GM12878 (cell line): ENCODE measurements around the gene UROD. TPM values are rescaled to one million over a fixed set of nuclear protein-coding genes. Genes with fewer than 3 reads are reported as not detected.

Experiments used
- ATAC-seq: fragments of 200-7000 bp; cut with Tn5 transposase; 3 replicates; pipeline ENCODE4 v1.9.1; 2020; ENCODE audit warnings: mild to moderate bottlenecking, moderate library complexity
- BruUV-seq: library from RNA; stranded (reverse); fragments of 400-500 nt; replicated peaks from 2 replicates; lab custom pipeline; 2021; lab: Mats Ljungman, UMichigan
- CTCF ChIA-PET: fragments of 300-600 bp; sonication (Branson Sonifier 250); formaldehyde crosslinking; extraction: SDS; loops from one replicate; lab custom pipeline; 2021; ENCODE audit warnings: inconsistent platforms; lab: Yijun Ruan, JAX
- POLR2A ChIA-PET: fragments of 350-600 bp; formaldehyde crosslinking; extraction: SDS; loops from one replicate; lab custom pipeline; 2021; ENCODE audit warnings: inconsistent platforms; lab: Charles Lee
- RAD21 ChIA-PET: fragments of 300-600 bp; sonication (Branson Sonifier 250); formaldehyde crosslinking; loops from one replicate; lab custom pipeline; 2023; ENCODE audit warnings: antibody characterized with exemption; ENCODE audit not compliant: unreplicated experiment; lab: Charles Lee
- SMC1A ChIA-PET: fragments of 300-600 bp; sonication (Branson Sonifier 250); formaldehyde crosslinking; loops from one replicate; lab custom pipeline; 2023; ENCODE audit not compliant: unreplicated experiment, uncharacterized antibody; lab: Charles Lee
- DNase-seq: peaks from one replicate; pipeline ENCODE4 v3.0.0-alpha.2; 2011; ENCODE audit warnings: low read depth, low spot score
- FAIRE-seq: peaks from 3 replicates; lab custom pipeline; 2011; peaks lifted over from hg19 to GRCh38; lab: Jason Lieb, UNC
- H2AFZ ChIP-seq: 2 replicates; pipeline ENCODE4 v1.6.0; 2011; ENCODE audit warnings: low read depth, low read length, control low read depth; ENCODE audit not compliant: control insufficient read depth
- H3K27ac ChIP-seq: 2 replicates; pipeline ENCODE4 v1.5.1; 2011; ENCODE audit warnings: control low read depth; ENCODE audit not compliant: control insufficient read depth, insufficient read depth
- H3K27me3 ChIP-seq, 2 experiments: replicated peaks in 1 of 2; 2 replicates each; pipeline versions ENCODE4 v1.6.0 to v1.6.1; 2011; ENCODE audit warnings: low read length in 1 of 2; ENCODE audit not compliant: control insufficient read depth in 2 of 2, insufficient read depth in 2 of 2
- H3K36me3 ChIP-seq, 2 experiments: 2 replicates each; pipeline ENCODE4 v1.5.1; 2011; ENCODE audit warnings: low read length in 1 of 2; ENCODE audit not compliant: control insufficient read depth in 2 of 2, insufficient read depth in 2 of 2
- H3K4me1 ChIP-seq: 2 replicates; pipeline ENCODE4 v1.6.1; 2011; ENCODE audit warnings: mild to moderate bottlenecking, low read length, moderate library complexity, mixed read lengths; ENCODE audit not compliant: control insufficient read depth, insufficient read depth
- H3K4me2 ChIP-seq: 2 replicates; pipeline ENCODE4 v1.6.0; 2011; ENCODE audit warnings: control low read depth; ENCODE audit not compliant: control insufficient read depth, insufficient read depth
- H3K4me3 ChIP-seq: fragments of 200-600 bp; sonication (generic); 2 replicates; pipeline ENCODE4 v1.5.1; 2016
- H3K79me2 ChIP-seq: 2 replicates; pipeline ENCODE4 v1.6.0; 2011; ENCODE audit warnings: low read length; ENCODE audit not compliant: control insufficient read depth, insufficient read depth
- H3K9ac ChIP-seq: 2 replicates; pipeline ENCODE4 v1.8.0; 2011; ENCODE audit warnings: low read length, control low read depth, mixed read lengths; ENCODE audit not compliant: control insufficient read depth, insufficient read depth
- H3K9me3 ChIP-seq: replicated peaks from 3 replicates; pipeline ENCODE4 v1.5.1; 2011; ENCODE audit warnings: mild to moderate bottlenecking, low read length; ENCODE audit not compliant: control insufficient read depth, insufficient read depth
- H4K20me1 ChIP-seq: 2 replicates; pipeline ENCODE4 v1.6.0; 2011; ENCODE audit not compliant: control insufficient read depth, insufficient read depth
- BCL11A ChIP-seq: IDR thresholded peaks from 2 replicates; pipeline ENCODE4 v1.6.1; 2011; ENCODE audit warnings: low read depth, low read length
- NR2C2 ChIP-seq: IDR thresholded peaks from 2 replicates; pipeline ENCODE4 v1.6.1; 2011; ENCODE audit warnings: borderline replicate concordance, low read depth; ENCODE audit not compliant: control insufficient read depth, insufficient read length
- POLR2A ChIP-seq: IDR thresholded peaks from 2 replicates; pipeline ENCODE4 v1.6.1; 2011; ENCODE audit warnings: low read depth, mild to moderate bottlenecking, low read length
- SMAD1 ChIP-seq: fragments of 450-650 bp; IDR thresholded peaks from 2 replicates; pipeline ENCODE4 v1.6.1; 2018; ENCODE audit warnings: mild to moderate bottlenecking, low read depth; ENCODE audit not compliant: partially characterized antibody
- TCF7 ChIP-seq: IDR thresholded peaks from 2 replicates; pipeline ENCODE4 v1.6.1; 2014; ENCODE audit warnings: antibody characterized with exemption, borderline replicate concordance
- WGBS: methylation state at CpG from one replicate; pipeline ENCODE4 v1.1.6; 2016; ENCODE audit warnings: low lambda C conversion rate; ENCODE audit not compliant: insufficient replicate concordance, insufficient coverage; ENCODE audit errors: missing lambda C conversion rate; 5-methylcytosine and 5-hydroxymethylcytosine counted together
- in situ Hi-C: fragments of 300-500 bp; cut with MboI; formaldehyde crosslinking; loops from 9 replicates; pipeline ENCODE4 v1.14.3; 2018; ENCODE audit warnings: mixed read lengths
- intact Hi-C: fragments of 100-400 bp; cut with micrococcal nuclease; formaldehyde crosslinking; loops from one replicate; pipeline ENCODE4 v1.14.2; 2022; ENCODE audit not compliant: unreplicated experiment
- polyA plus RNA-seq, 11 experiments: library from polyadenylated mRNA; depleted of rRNA in 4 of 11; unstranded in 6 of 11; stranded (reverse) in 5 of 11; fragments of >200 nt; fragmentation: Nextera tagmentation in 4 of 11; fragmentation: Illumina TruSeq in 1 of 11; extraction: Ambion mirVana in 4 of 11; extraction: Trizol in 1 of 11; gene quantifications; 1 replicate in 1 of 11; 2 replicates in 10 of 11; pipeline versions ENCODE4 v1.2.1 to v1.2.3, GENCODE V29; 2011 to 2016; ENCODE audit warnings: inconsistent platforms in 2 of 11, missing spikeins in 2 of 11, low read depth in 1 of 11
- total RNA-seq, 4 experiments: library from RNA; depleted of rRNA in 3 of 4; stranded (reverse); fragments of >200 nt in 3 of 4; fragmentation: Illumina TruSeq in 1 of 4; extraction: Trizol in 1 of 4; gene quantifications; 2 replicates each; pipeline versions ENCODE4 v1.2.1 to v1.2.3, GENCODE V29; 2013 to 2021
- TF ChIP-seq, protein P1 (sequence below): fragments of 450-650 bp; IDR thresholded peaks from 2 replicates; pipeline ENCODE4 v1.6.1; 2016; ENCODE audit warnings: mild to moderate bottlenecking, moderate library complexity, borderline replicate concordance
- TF ChIP-seq, protein P2 (sequence below): fragments of 150-350 bp; IDR thresholded peaks from 2 replicates; pipeline ENCODE4 v1.6.1; 2014; ENCODE audit warnings: mild to moderate bottlenecking, low read depth, low read length
- TF ChIP-seq, protein P3 (sequence below): fragments of 450-650 bp; formaldehyde crosslinking; IDR thresholded peaks from 2 replicates; pipeline ENCODE4 v1.5.0; 2022; ENCODE audit warnings: mild to moderate bottlenecking, missing genetic modification characterization

UROD gene
- total and polyA plus RNA-seq, 10 of the 15 experiments (the other 5 are each of a cell fraction or from before 2014, with no cell fraction given) = 65.8 to 330 (median 102) TPM

DNA sequence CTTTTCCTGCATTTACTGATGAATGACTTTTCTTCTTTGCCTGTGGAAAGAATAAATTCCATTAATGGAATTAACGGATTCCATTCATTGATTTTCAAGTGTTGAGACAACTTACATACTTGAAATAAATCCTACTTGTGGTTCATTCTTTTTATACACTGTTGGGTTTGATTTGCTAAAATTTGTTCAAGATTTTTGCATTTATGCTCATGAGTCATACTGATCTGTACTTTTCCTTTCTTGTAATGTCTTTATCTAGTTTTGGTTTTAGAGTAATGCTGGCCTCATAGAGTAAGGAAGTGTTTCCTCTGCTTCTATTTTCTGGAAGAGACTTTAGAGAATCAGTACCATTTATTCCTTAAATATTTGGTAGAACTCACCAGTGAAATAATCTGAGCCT lies 14.4 kb downstream of the UROD start:
- no peaks in the 10 kb centered on the region for H3K4me1 ChIP-seq
- BruUV-seq = no TSS peak
- POLR2A ChIA-PET = no interaction called here
- 39% methylated on average over 1 of the region's 1 CpG for WGBS
- DNase-seq (no peak), FAIRE-seq (no peak), ATAC-seq (no peak)
- no peak overlapping the region for H3K27ac ChIP-seq
- intact Hi-C loops (no loop called here), in situ Hi-C loops (no loop called here)
- H3K9me3 ChIP-seq = no peaks in the 10 kb centered on the region; the same call in 2 of the 3 replicates
- H3K27me3 ChIP-seq = no peaks in the 10 kb centered on the region
- H4K20me1 ChIP-seq = no peaks in the 10 kb centered on the region
- no peak overlapping the region for H3K4me2 ChIP-seq
- SMC1A ChIA-PET = no interaction called here
- no peak overlapping the region for H3K9ac ChIP-seq
- TF ChIP-seq, protein P1, sequence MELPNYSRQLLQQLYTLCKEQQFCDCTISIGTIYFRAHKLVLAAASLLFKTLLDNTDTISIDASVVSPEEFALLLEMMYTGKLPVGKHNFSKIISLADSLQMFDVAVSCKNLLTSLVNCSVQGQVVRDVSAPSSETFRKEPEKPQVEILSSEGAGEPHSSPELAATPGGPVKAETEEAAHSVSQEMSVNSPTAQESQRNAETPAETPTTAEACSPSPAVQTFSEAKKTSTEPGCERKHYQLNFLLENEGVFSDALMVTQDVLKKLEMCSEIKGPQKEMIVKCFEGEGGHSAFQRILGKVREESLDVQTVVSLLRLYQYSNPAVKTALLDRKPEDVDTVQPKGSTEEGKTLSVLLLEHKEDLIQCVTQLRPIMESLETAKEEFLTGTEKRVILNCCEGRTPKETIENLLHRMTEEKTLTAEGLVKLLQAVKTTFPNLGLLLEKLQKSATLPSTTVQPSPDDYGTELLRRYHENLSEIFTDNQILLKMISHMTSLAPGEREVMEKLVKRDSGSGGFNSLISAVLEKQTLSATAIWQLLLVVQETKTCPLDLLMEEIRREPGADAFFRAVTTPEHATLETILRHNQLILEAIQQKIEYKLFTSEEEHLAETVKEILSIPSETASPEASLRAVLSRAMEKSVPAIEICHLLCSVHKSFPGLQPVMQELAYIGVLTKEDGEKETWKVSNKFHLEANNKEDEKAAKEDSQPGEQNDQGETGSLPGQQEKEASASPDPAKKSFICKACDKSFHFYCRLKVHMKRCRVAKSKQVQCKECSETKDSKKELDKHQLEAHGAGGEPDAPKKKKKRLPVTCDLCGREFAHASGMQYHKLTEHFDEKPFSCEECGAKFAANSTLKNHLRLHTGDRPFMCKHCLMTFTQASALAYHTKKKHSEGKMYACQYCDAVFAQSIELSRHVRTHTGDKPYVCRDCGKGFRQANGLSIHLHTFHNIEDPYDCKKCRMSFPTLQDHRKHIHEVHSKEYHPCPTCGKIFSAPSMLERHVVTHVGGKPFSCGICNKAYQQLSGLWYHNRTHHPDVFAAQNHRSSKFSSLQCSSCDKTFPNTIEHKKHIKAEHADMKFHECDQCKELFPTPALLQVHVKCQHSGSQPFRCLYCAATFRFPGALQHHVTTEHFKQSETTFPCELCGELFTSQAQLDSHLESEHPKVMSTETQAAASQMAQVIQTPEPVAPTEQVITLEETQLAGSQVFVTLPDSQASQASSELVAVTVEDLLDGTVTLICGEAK = no peak
- TF ChIP-seq NR2C2 (no peak), SMAD1 (no peak), POLR2A (no peak), TCF7 (no peak), BCL11A (no peak)
- TF ChIP-seq, protein P2, sequence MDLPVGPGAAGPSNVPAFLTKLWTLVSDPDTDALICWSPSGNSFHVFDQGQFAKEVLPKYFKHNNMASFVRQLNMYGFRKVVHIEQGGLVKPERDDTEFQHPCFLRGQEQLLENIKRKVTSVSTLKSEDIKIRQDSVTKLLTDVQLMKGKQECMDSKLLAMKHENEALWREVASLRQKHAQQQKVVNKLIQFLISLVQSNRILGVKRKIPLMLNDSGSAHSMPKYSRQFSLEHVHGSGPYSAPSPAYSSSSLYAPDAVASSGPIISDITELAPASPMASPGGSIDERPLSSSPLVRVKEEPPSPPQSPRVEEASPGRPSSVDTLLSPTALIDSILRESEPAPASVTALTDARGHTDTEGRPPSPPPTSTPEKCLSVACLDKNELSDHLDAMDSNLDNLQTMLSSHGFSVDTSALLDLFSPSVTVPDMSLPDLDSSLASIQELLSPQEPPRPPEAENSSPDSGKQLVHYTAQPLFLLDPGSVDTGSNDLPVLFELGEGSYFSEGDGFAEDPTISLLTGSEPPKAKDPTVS = no peak
- TF ChIP-seq, protein P3, sequence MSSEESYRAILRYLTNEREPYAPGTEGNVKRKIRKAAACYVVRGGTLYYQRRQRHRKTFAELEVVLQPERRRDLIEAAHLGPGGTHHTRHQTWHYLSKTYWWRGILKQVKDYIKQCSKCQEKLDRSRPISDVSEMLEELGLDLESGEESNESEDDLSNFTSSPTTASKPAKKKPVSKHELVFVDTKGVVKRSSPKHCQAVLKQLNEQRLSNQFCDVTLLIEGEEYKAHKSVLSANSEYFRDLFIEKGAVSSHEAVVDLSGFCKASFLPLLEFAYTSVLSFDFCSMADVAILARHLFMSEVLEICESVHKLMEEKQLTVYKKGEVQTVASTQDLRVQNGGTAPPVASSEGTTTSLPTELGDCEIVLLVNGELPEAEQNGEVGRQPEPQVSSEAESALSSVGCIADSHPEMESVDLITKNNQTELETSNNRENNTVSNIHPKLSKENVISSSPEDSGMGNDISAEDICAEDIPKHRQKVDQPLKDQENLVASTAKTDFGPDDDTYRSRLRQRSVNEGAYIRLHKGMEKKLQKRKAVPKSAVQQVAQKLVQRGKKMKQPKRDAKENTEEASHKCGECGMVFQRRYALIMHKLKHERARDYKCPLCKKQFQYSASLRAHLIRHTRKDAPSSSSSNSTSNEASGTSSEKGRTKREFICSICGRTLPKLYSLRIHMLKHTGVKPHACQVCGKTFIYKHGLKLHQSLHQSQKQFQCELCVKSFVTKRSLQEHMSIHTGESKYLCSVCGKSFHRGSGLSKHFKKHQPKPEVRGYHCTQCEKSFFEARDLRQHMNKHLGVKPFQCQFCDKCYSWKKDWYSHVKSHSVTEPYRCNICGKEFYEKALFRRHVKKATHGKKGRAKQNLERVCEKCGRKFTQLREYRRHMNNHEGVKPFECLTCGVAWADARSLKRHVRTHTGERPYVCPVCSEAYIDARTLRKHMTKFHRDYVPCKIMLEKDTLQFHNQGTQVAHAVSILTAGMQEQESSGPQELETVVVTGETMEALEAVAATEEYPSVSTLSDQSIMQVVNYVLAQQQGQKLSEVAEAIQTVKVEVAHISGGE (CRISPR knock-in tag) = no peak
- no peak overlapping the region for H2AFZ ChIP-seq
- H3K36me3 ChIP-seq = no peaks in the 10 kb centered on the region
- no peaks in the 10 kb centered on the region for H3K79me2 ChIP-seq
- RAD21 ChIA-PET = no interaction called here
- CTCF ChIA-PET = no interaction called here
- H3K4me3 ChIP-seq = no peak overlapping the region
